ENCODE data around the gene RAD51B.

RAD51B gene

GRCh38 chr14:68686724-68687123 is 867.1 kb downstream of the RAD51B start:
- Mint-ChIP-seq H3K27me3 (ENCODE audit: low read depth) (no peaks in the 10 kb centered on the region), H3K9me3 (no peaks in the 10 kb centered on the region), H3K36me3 (ENCODE audit: low read depth) (no peaks in the 10 kb centered on the region), H3K4me1 (ENCODE audit: low read depth) (peaks cover 44% of the 10 kb centered on the region), H3K4me3 (no peak overlapping the region), H3K27ac (peak overlapping the region; percentile 74)

- Mint-ChIP-seq H3K4me3 (no peak overlapping the region), H3K36me3 (ENCODE audit: low read depth) (no peaks in the 10 kb centered on the region), H3K4me1 (ENCODE audit: low read depth) (peaks cover 37% of the 10 kb centered on the region), H3K27me3 (ENCODE audit: low read depth) (no peaks in the 10 kb centered on the region), H3K9me3 (no peaks in the 10 kb centered on the region), H3K27ac (no peak overlapping the region)
Measured at GRCh38 chr14:68687746-68688145, 868.2 kb downstream of the RAD51B start.

DNA sequence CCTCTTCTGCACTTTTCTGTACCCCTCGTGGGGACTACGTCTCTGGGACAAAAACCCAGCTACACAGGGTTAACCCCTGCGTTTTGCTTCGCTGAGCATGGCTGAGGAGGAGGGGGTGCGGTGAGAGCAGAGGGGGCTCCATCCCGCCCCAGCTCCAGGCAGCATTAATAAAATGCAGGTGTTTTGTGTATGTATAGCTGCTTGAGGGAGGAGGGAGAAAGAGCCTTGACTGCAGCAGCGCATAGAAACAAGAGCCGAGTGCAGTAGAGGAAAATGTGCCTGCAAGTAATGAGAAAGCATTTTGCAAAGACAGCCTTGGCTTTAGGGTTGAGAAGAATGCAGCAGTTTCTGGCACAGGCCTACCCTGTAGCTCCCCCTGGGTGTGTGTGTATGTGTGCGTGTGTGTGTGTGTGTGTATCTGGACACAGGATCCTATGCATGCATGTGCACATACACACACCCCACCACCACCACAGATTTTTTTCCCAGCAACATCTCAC is 869.3 kb downstream of the RAD51B start:
- peaks cover 31% of the 10 kb centered on the region for H3K4me1 Mint-ChIP-seq (ENCODE audit: low read depth)
- H3K27ac Mint-ChIP-seq = no peak overlapping the region
- H3K36me3 Mint-ChIP-seq (ENCODE audit: low read depth) = no peaks in the 10 kb centered on the region
- H3K27me3 Mint-ChIP-seq (ENCODE audit: low read depth) = no peaks in the 10 kb centered on the region
- H3K4me3 Mint-ChIP-seq = no peak overlapping the region
- H3K9me3 Mint-ChIP-seq = no peaks in the 10 kb centered on the region

- H3K4me1 Mint-ChIP-seq (ENCODE audit: low read depth) = peaks cover 27% of the 10 kb centered on the region
- no peaks in the 10 kb centered on the region for H3K9me3 Mint-ChIP-seq
- no peak overlapping the region for H3K4me3 Mint-ChIP-seq
- H3K27me3 Mint-ChIP-seq (ENCODE audit: low read depth) = no peaks in the 10 kb centered on the region
- no peaks in the 10 kb centered on the region for H3K36me3 Mint-ChIP-seq (ENCODE audit: low read depth)
- H3K27ac Mint-ChIP-seq = no peak overlapping the region
Measured at GRCh38 chr14:68689511-68689910, 869.9 kb downstream of the RAD51B start.

DNA sequence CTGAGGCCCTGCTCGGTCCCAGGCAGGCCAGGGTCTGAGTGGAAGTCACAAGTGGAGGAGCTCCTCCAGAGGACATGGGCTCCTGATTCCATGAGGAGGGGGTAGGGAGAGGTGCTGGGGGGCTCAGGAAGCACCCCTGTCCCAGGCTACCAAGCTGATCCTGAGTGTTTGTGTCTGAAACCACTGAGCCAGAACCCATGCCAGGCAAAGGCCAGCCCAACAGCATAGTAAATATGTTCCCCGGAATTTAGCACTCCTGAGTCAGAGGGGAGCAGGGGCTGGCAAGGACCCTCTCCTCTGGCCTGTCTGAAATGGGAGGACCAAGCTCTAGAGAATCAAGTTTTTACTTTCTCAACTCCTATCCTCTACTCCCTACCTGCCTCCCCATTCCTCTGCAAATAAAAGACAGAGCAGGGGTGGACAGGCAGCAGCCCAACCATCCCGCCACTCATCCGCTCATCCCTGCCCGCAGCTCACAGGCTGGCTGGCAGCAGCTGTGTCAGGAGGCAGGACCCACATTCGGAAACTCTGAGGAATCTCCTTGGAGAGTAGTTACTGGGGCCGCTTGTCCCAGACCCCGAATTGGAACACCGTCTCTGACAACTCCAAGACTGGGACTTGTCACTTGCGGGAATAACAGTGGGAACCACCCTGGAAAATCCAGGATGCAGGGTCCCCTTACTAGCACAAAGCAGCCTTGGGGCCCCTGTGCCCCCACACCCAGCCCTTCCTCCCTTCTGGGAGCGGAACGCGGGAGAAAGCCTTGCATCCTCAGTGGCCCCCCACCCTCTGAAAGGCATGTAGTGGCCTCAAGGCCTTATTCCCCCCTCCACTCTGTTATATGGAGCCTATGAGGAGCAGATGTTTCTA is 870.7 kb downstream of the RAD51B start:
- H3K4me3 Mint-ChIP-seq = no peak overlapping the region
- no peaks in the 10 kb centered on the region for H3K36me3 Mint-ChIP-seq (ENCODE audit: low read depth)
- no peaks in the 10 kb centered on the region for H3K27me3 Mint-ChIP-seq (ENCODE audit: low read depth)
- peaks cover 22% of the 10 kb centered on the region for H3K4me1 Mint-ChIP-seq (ENCODE audit: low read depth)
- no peaks in the 10 kb centered on the region for H3K9me3 Mint-ChIP-seq
- H3K27ac Mint-ChIP-seq = no peak overlapping the region

GRCh38 chr14:68691031-68691791 is 871.6 kb downstream of the RAD51B start:
- Mint-ChIP-seq H3K4me3 (no peak overlapping the region), H3K36me3 (ENCODE audit: low read depth) (no peaks in the 10 kb centered on the region), H3K27me3 (ENCODE audit: low read depth) (no peaks in the 10 kb centered on the region), H3K9me3 (no peaks in the 10 kb centered on the region), H3K27ac (no peak overlapping the region), H3K4me1 (ENCODE audit: low read depth) (peaks cover 22% of the 10 kb centered on the region)

- H3K36me3 Mint-ChIP-seq (ENCODE audit: low read depth) = no peaks in the 10 kb centered on the region
- H3K4me3 Mint-ChIP-seq = no peak overlapping the region
- H3K27ac Mint-ChIP-seq = no peak overlapping the region
Measured at GRCh38 chr14:68691792-68692118, 872.2 kb downstream of the RAD51B start.

GRCh38 chr14:68692216-68692615 is 872.6 kb downstream of the RAD51B start:
- peaks cover 19% of the 10 kb centered on the region for H3K4me1 Mint-ChIP-seq (ENCODE audit: low read depth)
- no peaks in the 10 kb centered on the region for H3K9me3 Mint-ChIP-seq
- H3K36me3 Mint-ChIP-seq (ENCODE audit: low read depth) = no peaks in the 10 kb centered on the region
- no peaks in the 10 kb centered on the region for H3K27me3 Mint-ChIP-seq (ENCODE audit: low read depth)
- H3K27ac Mint-ChIP-seq = no peak overlapping the region
- H3K4me3 Mint-ChIP-seq = no peak overlapping the region

More at GRCh38 chr14:68691792-68692118, 872.2 kb downstream of the RAD51B start:
- no peaks in the 10 kb centered on the region for H3K27me3 Mint-ChIP-seq (ENCODE audit: low read depth)
- no peaks in the 10 kb centered on the region for H3K9me3 Mint-ChIP-seq
- H3K4me1 Mint-ChIP-seq (ENCODE audit: low read depth) = peaks cover 19% of the 10 kb centered on the region

DNA sequence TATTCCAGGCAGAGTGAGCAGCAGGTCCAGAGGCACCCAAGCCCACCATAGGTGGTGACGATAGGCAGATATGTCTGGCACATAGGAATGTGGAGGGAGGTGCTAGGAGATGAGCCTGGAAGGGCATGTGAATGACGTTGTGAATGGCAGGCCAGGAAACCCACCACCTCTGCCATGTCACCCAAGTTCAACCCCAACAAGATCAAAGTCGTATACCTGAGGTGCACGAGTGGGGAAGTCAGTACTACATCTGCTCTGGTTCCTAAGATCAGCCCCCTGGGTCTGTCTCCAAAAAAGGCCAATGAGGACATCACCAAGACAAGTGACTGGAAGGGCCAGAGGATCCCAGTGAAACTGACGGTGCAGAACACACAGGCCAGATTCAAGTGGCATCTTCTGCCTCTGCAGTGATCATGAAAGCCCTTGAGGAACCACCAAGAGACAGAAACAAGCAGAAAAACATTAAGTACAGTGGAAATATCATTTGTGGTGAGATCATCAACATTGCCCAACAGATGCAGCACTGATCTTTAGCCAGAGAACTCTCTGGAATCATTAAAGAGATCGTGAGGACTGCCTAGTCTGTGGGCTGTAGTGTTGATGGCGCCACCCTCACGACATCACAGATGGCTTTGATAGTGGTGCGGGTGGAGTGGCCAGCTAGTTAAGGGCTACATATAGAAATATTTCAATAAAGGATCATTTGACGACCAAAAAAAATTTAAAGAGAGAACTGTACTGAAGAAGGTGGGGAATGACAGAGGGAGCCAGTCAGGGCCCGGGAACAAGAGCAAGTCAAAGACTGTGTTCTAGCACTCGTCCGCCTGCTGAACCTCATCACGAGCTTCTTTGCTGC is 873.6 kb downstream of the RAD51B start:
- Mint-ChIP-seq H3K27me3 (ENCODE audit: low read depth) (no peaks in the 10 kb centered on the region), H3K36me3 (ENCODE audit: low read depth) (no peaks in the 10 kb centered on the region), H3K27ac (no peak overlapping the region), H3K4me1 (ENCODE audit: low read depth) (peaks cover 19% of the 10 kb centered on the region), H3K9me3 (no peaks in the 10 kb centered on the region), H3K4me3 (no peak overlapping the region)

GRCh38 chr14:68693926-68694325 is 874.3 kb downstream of the RAD51B start:
- peaks cover 19% of the 10 kb centered on the region for H3K4me1 Mint-ChIP-seq (ENCODE audit: low read depth)
- no peak overlapping the region for H3K4me3 Mint-ChIP-seq
- H3K27ac Mint-ChIP-seq = no peak overlapping the region
- H3K27me3 Mint-ChIP-seq (ENCODE audit: low read depth) = no peaks in the 10 kb centered on the region
- H3K9me3 Mint-ChIP-seq = no peaks in the 10 kb centered on the region
- no peaks in the 10 kb centered on the region for H3K36me3 Mint-ChIP-seq (ENCODE audit: low read depth)

DNA sequence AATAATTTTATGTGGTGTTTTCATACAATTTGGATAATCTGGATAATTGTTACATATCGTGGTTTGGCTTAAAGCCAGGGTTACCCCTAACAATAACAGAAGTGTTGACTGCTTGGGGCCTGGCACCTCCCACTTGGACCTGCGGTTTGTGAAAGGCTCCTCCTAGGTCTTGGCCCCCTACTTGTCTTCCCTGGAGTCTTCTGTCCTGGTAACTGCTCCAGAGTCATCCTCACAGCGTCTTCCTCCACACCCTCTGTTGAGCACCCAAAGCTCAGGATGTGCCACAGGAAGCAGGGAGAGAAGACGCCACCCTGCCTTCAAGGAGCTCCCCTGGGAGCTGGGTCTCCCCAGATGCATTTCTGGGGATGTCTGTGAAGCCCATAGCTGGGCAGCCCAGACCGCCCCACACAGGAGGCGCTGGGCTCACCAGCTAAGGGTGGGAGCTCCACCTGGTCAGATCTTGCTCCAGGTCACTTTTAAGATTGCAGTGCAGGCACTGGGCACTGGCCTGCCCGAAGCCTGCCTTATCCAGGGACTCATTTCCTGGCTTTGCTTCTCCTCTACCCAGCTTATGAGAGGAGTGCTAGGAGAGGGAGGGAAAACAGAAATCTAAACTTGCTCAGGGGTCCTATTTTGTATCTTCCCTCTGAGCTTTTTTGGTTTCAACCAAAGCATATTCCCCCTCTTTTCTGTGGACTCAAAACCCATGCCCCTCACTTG is 875.1 kb downstream of the RAD51B start:
- Mint-ChIP-seq H3K36me3 (ENCODE audit: low read depth) (no peaks in the 10 kb centered on the region), H3K4me3 (no peak overlapping the region), H3K9me3 (no peaks in the 10 kb centered on the region), H3K27me3 (ENCODE audit: low read depth) (no peaks in the 10 kb centered on the region), H3K4me1 (ENCODE audit: low read depth) (peaks cover 14% of the 10 kb centered on the region), H3K27ac (no peak overlapping the region)

DNA sequence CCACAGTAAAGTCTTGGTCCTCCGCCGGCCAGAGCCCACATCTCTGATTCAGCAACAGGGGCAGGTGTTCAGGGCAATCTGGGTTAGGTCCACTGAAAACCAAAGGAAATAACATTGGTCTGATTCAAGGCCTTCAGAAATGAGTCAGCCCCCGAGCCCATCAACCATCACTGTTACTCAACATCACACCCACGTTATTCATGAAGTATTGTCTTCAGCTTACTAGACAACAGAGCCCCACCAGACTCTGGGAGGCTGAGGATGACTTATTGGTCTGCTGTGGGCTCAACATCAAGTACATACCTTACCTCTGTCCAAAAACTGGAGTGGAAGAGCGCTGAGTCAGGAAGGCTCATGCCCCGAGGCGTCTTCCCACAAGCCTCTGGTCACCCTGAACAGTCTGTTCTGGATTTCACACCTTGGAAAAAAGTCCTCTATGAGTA is 875.8 kb downstream of the RAD51B start:
- H3K9me3 Mint-ChIP-seq = no peaks in the 10 kb centered on the region
- no peaks in the 10 kb centered on the region for H3K27me3 Mint-ChIP-seq (ENCODE audit: low read depth)
- H3K36me3 Mint-ChIP-seq (ENCODE audit: low read depth) = no peaks in the 10 kb centered on the region
- no peak overlapping the region for H3K27ac Mint-ChIP-seq
- H3K4me1 Mint-ChIP-seq (ENCODE audit: low read depth) = peaks cover 14% of the 10 kb centered on the region
- H3K4me3 Mint-ChIP-seq = no peak overlapping the region

DNA sequence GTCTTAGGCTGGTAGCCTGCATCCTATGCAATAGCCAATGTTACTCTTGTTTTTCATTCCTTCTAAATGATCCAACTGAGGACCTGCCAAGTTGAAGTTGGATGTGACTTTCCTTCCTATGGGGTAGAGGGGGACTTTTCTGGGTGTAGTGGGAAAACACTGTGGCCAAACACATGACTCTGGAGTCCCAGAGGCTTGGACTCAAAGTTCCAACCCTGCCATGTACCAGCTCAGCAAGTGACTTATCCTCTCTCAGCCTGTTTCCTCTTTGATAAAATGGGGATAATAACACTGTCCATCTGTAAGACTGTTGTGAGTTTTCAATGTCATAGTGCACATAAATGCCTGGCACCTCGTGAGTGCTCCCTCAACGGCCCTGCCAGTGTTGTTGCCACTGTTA is 876.3 kb downstream of the RAD51B start:
- no peaks in the 10 kb centered on the region for H3K36me3 Mint-ChIP-seq (ENCODE audit: low read depth)
- H3K27ac Mint-ChIP-seq = no peak overlapping the region
- H3K4me1 Mint-ChIP-seq (ENCODE audit: low read depth) = peaks cover 14% of the 10 kb centered on the region
- H3K9me3 Mint-ChIP-seq = no peaks in the 10 kb centered on the region
- no peak overlapping the region for H3K4me3 Mint-ChIP-seq
- H3K27me3 Mint-ChIP-seq (ENCODE audit: low read depth) = no peaks in the 10 kb centered on the region

GRCh38 chr14:68696266-68696665 is 876.7 kb downstream of the RAD51B start:
- Mint-ChIP-seq H3K4me1 (ENCODE audit: low read depth) (peaks cover 15% of the 10 kb centered on the region), H3K36me3 (ENCODE audit: low read depth) (no peaks in the 10 kb centered on the region), H3K4me3 (no peak overlapping the region), H3K27ac (no peak overlapping the region), H3K27me3 (ENCODE audit: low read depth) (no peaks in the 10 kb centered on the region), H3K9me3 (no peaks in the 10 kb centered on the region)

Measured in T-helper 1 cell treated with Interleukin-12 subunit alpha and Interleukin-12 subunit beta and Interleukin-4 antibody, amounts not matched to agents 30 μg/mL and 1 μg/mL, for 36 hours (primary cell).